Upper lobe of right lung (tissue), 1 donor: ENCODE measurements around the gene WDR37. TPM values are rescaled to one million over a fixed set of nuclear protein-coding genes. Genes with fewer than 3 reads are reported as not detected.

Experiments
- ATAC-seq: fragments of 200-7000 bp; cut with Tn5 transposase; one replicate; pipeline ENCODE4 v1.9.1; 2020; ENCODE audit warnings: mild to moderate bottlenecking, moderate library complexity
- DNase-seq: peaks from one replicate; pipeline ENCODE4 v3.0.0-alpha.2; 2020
- H3K27ac ChIP-seq: fragments of 200-600 bp; one replicate; pipeline ENCODE4 v1.8.0; 2022
- H3K27me3 ChIP-seq: fragments of 200-600 bp; one replicate; pipeline ENCODE4 v1.8.0; 2022; ENCODE audit warnings: mild to moderate bottlenecking
- H3K36me3 ChIP-seq: fragments of 200-600 bp; one replicate; pipeline ENCODE4 v1.8.0; 2022
- H3K4me1 ChIP-seq: fragments of 200-600 bp; one replicate; pipeline ENCODE4 v1.8.0; 2022
- H3K4me3 ChIP-seq: fragments of 200-600 bp; one replicate; pipeline ENCODE4 v1.8.0; 2022; ENCODE audit warnings: mild to moderate bottlenecking
- H3K9me3 ChIP-seq: fragments of 200-600 bp; one replicate; pipeline ENCODE4 v1.8.0; 2022
- intact Hi-C: fragments of 100-400 bp; cut with DNase I; formaldehyde crosslinking; loops from one replicate; pipeline ENCODE4 v1.11.0; 2022
- total RNA-seq: library from RNA; stranded (reverse); fragmentation: NEBNext Ultra II Directional; extraction: Animal tissue kit (Norgen Biotek cat#: 25700); gene quantifications from one replicate; pipeline ENCODE4 v1.2.1, GENCODE V29; 2021
- TF ChIP-seq, protein P1 (sequence below): fragments of 200-600 bp; IDR thresholded peaks from one replicate; pipeline ENCODE4 v1.8.0; 2022; ENCODE audit warnings: antibody characterized with exemption
- donor health status: DM: no; HTN: yes; CAD: no; lungs with severe emphysema.

The WDR37 gene
- total RNA-seq, 1 donor from 2014 or later = 19.9 TPM

DNA sequence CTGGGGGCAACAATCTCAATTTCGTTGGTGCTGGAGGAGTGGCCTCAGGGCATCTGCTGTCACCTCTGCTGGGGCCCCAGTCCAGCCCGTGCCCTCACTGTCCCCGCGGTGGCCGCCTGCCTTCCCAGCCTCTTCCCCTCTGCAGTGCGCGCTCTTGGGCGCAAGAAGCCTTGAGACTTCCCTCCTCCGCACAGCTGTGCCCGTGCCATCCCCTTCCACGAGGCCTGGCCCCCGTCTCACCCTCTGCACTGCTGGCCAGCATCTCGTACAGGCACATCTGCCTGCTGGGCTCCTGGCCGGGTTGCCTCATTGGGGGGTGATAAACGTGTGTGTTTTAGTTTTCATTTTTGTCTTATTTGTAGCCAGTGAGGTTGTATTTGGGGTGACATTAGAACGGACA, 44.5 kb upstream of the WDR37 start:
- Histone ChIP-seq H3K36me3 (peaks cover 96% of the 10 kb centered on the region), H3K27ac (no peak overlapping the region), H3K4me1 (no peaks in the 10 kb centered on the region), H3K9me3 (no peaks in the 10 kb centered on the region), H3K27me3 (no peaks in the 10 kb centered on the region), H3K4me3 (no peak overlapping the region)
- intact Hi-C loops = no loop called here
- DNase-seq (no peak), ATAC-seq (peak; percentile 30)
- TF ChIP-seq, protein P1, sequence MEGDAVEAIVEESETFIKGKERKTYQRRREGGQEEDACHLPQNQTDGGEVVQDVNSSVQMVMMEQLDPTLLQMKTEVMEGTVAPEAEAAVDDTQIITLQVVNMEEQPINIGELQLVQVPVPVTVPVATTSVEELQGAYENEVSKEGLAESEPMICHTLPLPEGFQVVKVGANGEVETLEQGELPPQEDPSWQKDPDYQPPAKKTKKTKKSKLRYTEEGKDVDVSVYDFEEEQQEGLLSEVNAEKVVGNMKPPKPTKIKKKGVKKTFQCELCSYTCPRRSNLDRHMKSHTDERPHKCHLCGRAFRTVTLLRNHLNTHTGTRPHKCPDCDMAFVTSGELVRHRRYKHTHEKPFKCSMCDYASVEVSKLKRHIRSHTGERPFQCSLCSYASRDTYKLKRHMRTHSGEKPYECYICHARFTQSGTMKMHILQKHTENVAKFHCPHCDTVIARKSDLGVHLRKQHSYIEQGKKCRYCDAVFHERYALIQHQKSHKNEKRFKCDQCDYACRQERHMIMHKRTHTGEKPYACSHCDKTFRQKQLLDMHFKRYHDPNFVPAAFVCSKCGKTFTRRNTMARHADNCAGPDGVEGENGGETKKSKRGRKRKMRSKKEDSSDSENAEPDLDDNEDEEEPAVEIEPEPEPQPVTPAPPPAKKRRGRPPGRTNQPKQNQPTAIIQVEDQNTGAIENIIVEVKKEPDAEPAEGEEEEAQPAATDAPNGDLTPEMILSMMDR = no peak

DNA sequence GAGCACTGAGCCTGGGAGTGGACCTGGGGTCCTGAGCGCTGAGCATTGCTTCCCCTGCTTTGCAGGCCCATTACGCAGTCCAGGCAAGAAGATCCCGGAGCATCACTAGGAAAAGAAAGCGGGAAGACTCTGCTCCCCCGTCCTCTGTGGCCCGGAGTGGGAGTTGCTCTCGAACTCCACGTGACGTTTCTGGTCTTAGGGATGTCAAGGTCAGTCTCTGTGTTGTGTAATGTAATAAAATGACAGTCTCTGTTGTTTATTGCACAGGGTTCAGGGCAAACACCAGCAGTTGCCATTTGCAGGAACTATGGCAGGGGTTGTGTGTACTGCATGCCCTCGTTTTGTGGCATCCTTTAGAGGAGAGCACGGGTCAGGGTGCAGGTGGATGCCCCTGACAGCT, 40.5 kb upstream of the WDR37 start:
- ATAC-seq = peak; percentile 23
- DNase-seq = no peak
- no peaks in the 10 kb centered on the region for H3K9me3 ChIP-seq
- H3K4me3 ChIP-seq = no peak overlapping the region
- TF ChIP-seq, protein P1 = no peak
- intact Hi-C loops = no loop called here
- no peaks in the 10 kb centered on the region for H3K27me3 ChIP-seq
- no peaks in the 10 kb centered on the region for H3K4me1 ChIP-seq
- peaks cover 86% of the 10 kb centered on the region for H3K36me3 ChIP-seq
- H3K27ac ChIP-seq = no peak overlapping the region

DNA sequence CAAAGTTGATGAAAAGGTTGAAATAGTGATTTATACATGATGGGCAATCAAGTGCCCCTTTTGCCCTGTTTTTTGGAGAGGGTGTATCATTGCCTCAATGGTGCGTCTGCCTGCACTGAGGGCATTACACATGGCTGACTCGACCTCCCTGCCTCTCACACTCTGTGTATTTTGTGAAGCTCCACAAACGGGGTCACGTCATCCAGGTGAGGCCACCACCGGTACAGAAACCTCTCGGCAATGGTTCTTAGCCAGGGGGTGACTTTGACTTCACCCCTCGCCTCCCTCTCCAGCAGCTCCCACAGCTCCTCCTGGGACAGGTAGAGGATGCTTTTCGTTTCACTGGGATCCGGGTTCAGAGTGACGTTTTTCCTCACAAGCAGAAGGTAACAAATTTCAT, 36.8 kb upstream of the WDR37 start:
- H3K4me1 ChIP-seq = no peaks in the 10 kb centered on the region
- peaks cover 50% of the 10 kb centered on the region for H3K36me3 ChIP-seq
- H3K27ac ChIP-seq = no peak overlapping the region
- no peak overlapping the region for H3K4me3 ChIP-seq
- H3K9me3 ChIP-seq = no peaks in the 10 kb centered on the region
- DNase-seq (no peak), ATAC-seq (no peak)
- H3K27me3 ChIP-seq = no peaks in the 10 kb centered on the region
- intact Hi-C loops = no loop called here
- TF ChIP-seq, protein P1 = no peak

DNA sequence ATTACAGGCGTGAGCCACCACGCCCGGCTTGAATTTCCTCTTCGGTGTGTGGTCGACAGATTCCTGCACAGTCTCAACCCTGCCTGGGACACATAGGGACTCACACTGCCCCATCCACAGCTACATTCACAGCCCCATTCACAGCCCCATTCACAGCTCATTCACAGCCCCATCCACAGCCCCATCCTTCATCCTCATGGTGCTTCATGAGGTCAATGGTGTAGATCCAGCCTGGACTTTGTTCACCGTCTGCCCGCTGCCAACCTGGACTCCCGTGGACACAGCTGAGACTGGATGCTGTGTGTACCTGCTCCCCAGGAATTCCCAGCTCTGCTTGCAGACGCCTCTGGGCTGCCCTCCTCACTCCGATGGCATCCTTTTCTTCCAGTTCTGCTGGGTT, 35.7 kb upstream of the WDR37 start:
- TF ChIP-seq, protein P1 = no peak
- Histone ChIP-seq H3K4me1 (no peaks in the 10 kb centered on the region), H3K4me3 (no peak overlapping the region), H3K27me3 (no peaks in the 10 kb centered on the region), H3K9me3 (no peaks in the 10 kb centered on the region), H3K36me3 (peaks cover 42% of the 10 kb centered on the region), H3K27ac (no peak overlapping the region)
- DNase-seq (no peak), ATAC-seq (peak; percentile 48)
- intact Hi-C loops = no loop called here

DNA sequence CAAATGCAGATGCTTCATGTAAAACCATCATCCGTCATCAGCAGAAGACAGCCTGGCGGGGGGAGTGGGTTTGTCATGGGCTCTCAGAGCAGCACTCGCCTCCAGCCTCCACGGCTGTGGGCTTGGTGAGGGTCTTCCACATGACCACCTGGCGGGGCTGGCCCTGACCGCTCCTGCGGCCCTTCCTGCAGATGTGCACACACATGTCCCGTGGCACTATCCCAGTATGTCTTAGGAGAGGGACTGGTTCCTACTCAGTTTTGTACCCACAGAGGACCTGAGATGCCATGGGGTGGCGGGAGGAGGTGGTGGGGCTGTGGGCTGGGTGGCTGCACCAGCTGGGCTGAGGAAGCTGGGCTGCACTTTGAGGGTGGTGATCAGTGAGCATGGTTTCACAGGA, 35.2 kb upstream of the WDR37 start:
- intact Hi-C loops = no loop called here
- DNase-seq (no peak), ATAC-seq (peak; percentile 35)
- Histone ChIP-seq H3K4me3 (no peak overlapping the region), H3K9me3 (no peaks in the 10 kb centered on the region), H3K27ac (no peak overlapping the region), H3K27me3 (no peaks in the 10 kb centered on the region), H3K4me1 (no peaks in the 10 kb centered on the region), H3K36me3 (peaks cover 37% of the 10 kb centered on the region)
- TF ChIP-seq, protein P1 = no peak

DNA sequence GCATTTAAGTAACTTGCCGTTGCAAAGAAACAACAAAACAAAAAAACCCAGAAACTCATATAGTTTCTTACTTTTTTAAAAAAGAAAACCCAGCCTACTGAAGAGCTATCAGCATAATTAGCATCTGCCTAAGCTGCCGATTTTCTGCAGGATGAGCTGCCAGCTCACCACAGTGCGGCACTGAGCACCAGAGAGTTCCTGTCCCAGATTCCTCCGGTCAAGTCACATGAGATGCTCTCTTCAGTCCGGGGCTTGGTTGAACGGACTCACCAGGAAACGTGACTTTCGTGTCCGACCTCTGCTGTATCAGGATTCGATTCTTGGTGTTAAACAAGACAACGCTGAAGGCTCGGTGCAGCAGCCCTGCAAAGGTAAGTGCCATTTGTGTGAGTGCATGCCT, 33.8 kb upstream of the WDR37 start:
- Histone ChIP-seq H3K4me3 (no peak overlapping the region), H3K9me3 (no peaks in the 10 kb centered on the region), H3K27me3 (no peaks in the 10 kb centered on the region), H3K36me3 (peaks cover 23% of the 10 kb centered on the region), H3K4me1 (no peaks in the 10 kb centered on the region), H3K27ac (no peak overlapping the region)
- ATAC-seq = no peak
- TF ChIP-seq, protein P1 = no peak
- intact Hi-C loops = no loop called here
- no peak for DNase-seq
